Body of pancreas (tissue), 4 donors: ENCODE results near the gene PSMD9. TPM values are rescaled to one million over a fixed set of nuclear protein-coding genes. Genes with fewer than 3 reads are reported as not detected.

ENCODE experiments used
- ATAC-seq: fragments of 150-250 bp; one replicate; pipeline ENCODE4 v1.9.1; 2016
- DNase-seq, 4 donors: peaks; one replicate each; pipeline ENCODE4 v3.0.0-alpha.2; 2019
- H3K27ac ChIP-seq, 4 donors: fragments of 200-600 bp; sonication (generic); 1 replicate in 3 of 4; 2 replicates in 1 of 4; pipeline versions ENCODE4 v1.5.1 to v1.6.1; 2016 to 2019; ENCODE audit warnings: mild to moderate bottlenecking in 1 of 4, mixed read lengths in 1 of 4, moderate library complexity in 1 of 4
- H3K27me3 ChIP-seq, 2 donors: fragments of 200-600 bp; sonication (generic); one replicate each; pipeline ENCODE4 v1.6.0; 2016; ENCODE audit warnings: mild to moderate bottlenecking in 1 of 2
- H3K36me3 ChIP-seq, 2 donors: fragments of 200-600 bp; sonication (generic); replicated peaks in 1 of 2; 2 replicates each; pipeline ENCODE4 v1.5.1; 2016; ENCODE audit warnings: low read depth in 2 of 2; ENCODE audit not compliant: insufficient read depth in 1 of 2
- H3K4me1 ChIP-seq: fragments of 200-600 bp; sonication (generic); one replicate; pipeline ENCODE4 v1.6.0; 2016
- H3K4me3 ChIP-seq, 2 donors: fragments of 200-600 bp; sonication (generic); 1 replicate in 1 of 2; 2 replicates in 1 of 2; pipeline ENCODE4 v1.5.1; 2016 to 2019
- H3K9me3 ChIP-seq, 3 donors: fragments of 200-600 bp; sonication (generic); 1 replicate in 2 of 3; 2 replicates in 1 of 3; pipeline ENCODE4 v1.5.1; 2016
- CTCF ChIP-seq, 7 experiments: fragments of 450-650 bp in 4 of 7; fragments of 200-600 bp in 3 of 7; sonication (generic) in 3 of 7; IDR thresholded peaks; one replicate each; pipeline ENCODE4 v1.5.1; 2016 to 2019; ENCODE audit warnings: antibody characterized with exemption in 7 of 7
- POLR2A ChIP-seq, 3 donors: fragments of 450-650 bp; IDR thresholded peaks; one replicate each; pipeline ENCODE4 v1.6.1; 2016; ENCODE audit warnings: antibody characterized with exemption in 3 of 3, mild to moderate bottlenecking in 2 of 3
- WGBS, 2 donors: methylation state at CpG; one replicate each; pipeline ENCODE4 v1.1.5; 2017; 5-methylcytosine and 5-hydroxymethylcytosine counted together
- intact Hi-C: fragments of 100-400 bp; cut with DNase I; formaldehyde crosslinking; loops from one replicate; pipeline ENCODE4 v1.15.1; 2023
- total RNA-seq, 2 donors: library from RNA; depleted of rRNA; stranded (reverse); fragments of >200 nt; gene quantifications; one replicate each; pipeline ENCODE4 v1.1.0, GENCODE V29; 2016

PSMD9 gene
- total RNA-seq, 2 donors from 2014 or later = 23.1 to 42.3 TPM

GRCh38 chr12:121894633-121895032 lies 6.0 kb downstream of the PSMD9 start:
- intact Hi-C loops = no loop called here
- H3K27me3 ChIP-seq = no peaks in the 10 kb centered on the region
- TF ChIP-seq POLR2A (IDR thresholded peaks at IDR 0.05) (no peak), CTCF (IDR thresholded peaks at IDR 0.05) (peak in 1 of 7 experiments; percentile 11)
- peaks cover 39% of the 10 kb centered on the region for H3K4me1 ChIP-seq
- peak overlapping the region; percentile 55 to 80 (median 65) for H3K27ac ChIP-seq
- no peak overlapping the region for H3K4me3 ChIP-seq
- H3K36me3 ChIP-seq = peaks cover 0 to 16% of the 10 kb centered on the region in 2 donors
- 60 to 66% methylated on average over 7 of the region's 7 CpGs for WGBS, 2 donors
- peak in 3 of 4 donors; percentile 14 to 29 (median 25) for DNase-seq
- no peaks in the 10 kb centered on the region for H3K9me3 ChIP-seq
- ATAC-seq = no peak

GRCh38 chr12:121898287-121898686 lies 9.7 kb downstream of the PSMD9 start:
- Histone ChIP-seq H3K9me3 (no peaks in the 10 kb centered on the region), H3K36me3 (peaks cover 7 to 34% of the 10 kb centered on the region in 2 donors), H3K27me3 (no peaks in the 10 kb centered on the region), H3K27ac (no peak overlapping the region), H3K4me1 (peaks cover 16% of the 10 kb centered on the region), H3K4me3 (no peak overlapping the region)
- no peak for ATAC-seq
- WGBS, 2 donors = 82 to 89% methylated on average over 5 of the region's 5 CpGs
- DNase-seq = no peak
- TF ChIP-seq POLR2A (IDR thresholded peaks at IDR 0.05) (no peak), CTCF (IDR thresholded peaks at IDR 0.05) (no peak)
- intact Hi-C loops = no loop called here

- no peaks in the 10 kb centered on the region for H3K9me3 ChIP-seq
- H3K27me3 ChIP-seq = no peaks in the 10 kb centered on the region
- no peak for ATAC-seq
- 89 to 91% methylated on average over 4 to 14 of the region's 14 CpGs for WGBS, 2 donors
- peaks cover 3% of the 10 kb centered on the region for H3K4me1 ChIP-seq
- intact Hi-C loops = no loop called here
- no peak overlapping the region for H3K4me3 ChIP-seq
- peaks cover 7 to 42% of the 10 kb centered on the region in 2 donors for H3K36me3 ChIP-seq
- TF ChIP-seq POLR2A (IDR thresholded peaks at IDR 0.05) (no peak), CTCF (IDR thresholded peaks at IDR 0.05) (no peak)
- DNase-seq = no peak
- no peak overlapping the region for H3K27ac ChIP-seq
Observed at GRCh38 chr12:121899590-121899989, 11.0 kb downstream of the PSMD9 start.

- Histone ChIP-seq H3K9me3 (no peaks in the 10 kb centered on the region), H3K27ac (no peak overlapping the region), H3K4me1 (no peaks in the 10 kb centered on the region), H3K36me3 (peaks cover 7 to 44% of the 10 kb centered on the region in 2 donors), H3K27me3 (no peaks in the 10 kb centered on the region), H3K4me3 (no peak overlapping the region)
- ATAC-seq (no peak), DNase-seq (no peak)
- intact Hi-C loops = no loop called here
- 89% methylated on average over 2 of the region's 2 CpGs; no CpG with 5 or more reads in 1 of the 2 donors for WGBS, 2 donors
- TF ChIP-seq POLR2A (IDR thresholded peaks at IDR 0.05) = no peak
- TF ChIP-seq CTCF (IDR thresholded peaks at IDR 0.05) = no peak
Observed at GRCh38 chr12:121903202-121903601, 14.6 kb downstream of the PSMD9 start.

- H3K36me3 ChIP-seq = peaks cover 7 to 40% of the 10 kb centered on the region in 2 donors
- no peaks in the 10 kb centered on the region for H3K9me3 ChIP-seq
- 81 to 82% methylated on average over 4 of the region's 4 CpGs for WGBS, 2 donors
- intact Hi-C loops = no loop called here
- no peaks in the 10 kb centered on the region for H3K4me1 ChIP-seq
- DNase-seq (no peak), ATAC-seq (no peak)
- no peak overlapping the region for H3K4me3 ChIP-seq
- H3K27ac ChIP-seq = no peak overlapping the region
- H3K27me3 ChIP-seq = no peaks in the 10 kb centered on the region
- TF ChIP-seq CTCF (IDR thresholded peaks at IDR 0.05) = no peak
- no peak for TF ChIP-seq POLR2A (IDR thresholded peaks at IDR 0.05)
Observed at GRCh38 chr12:121905746-121906145, 17.2 kb downstream of the PSMD9 start.
